ENCODE results near the gene GATAD1.
A peak's percentile ranks its signal among the peaks of the same experiment; 100 is the strongest.
"Not testable (repeated sequence)": the region's sequence is repeated elsewhere in the genome, so short reads cannot be mapped to it uniquely, and the experiment has no call there.

GATAD1 gene

GRCh38 chr7:92447345-92448204 lies at the start of gene GATAD1:
Gene GATAD1 (plus strand): TSS chr7:92447482. CDS start chr7:92447730, 248 bp downstream.
- peak; percentile 94 for DNase-seq

GRCh38 chr7:92397542-92397941 lies 49.7 kb upstream of the GATAD1 start:
- no peak for DNase-seq

- DNase-seq, result no peak
Measured at GRCh38 chr7:92400013-92400412, 47.3 kb upstream of the GATAD1 start.

GRCh38 chr7:92402920-92403759 lies 44.1 kb upstream of the GATAD1 start:
- no peak for DNase-seq

- no peak for DNase-seq
Measured at GRCh38 chr7:92403760-92404074, 43.6 kb upstream of the GATAD1 start.

- DNase-seq, result no peak
Measured at GRCh38 chr7:92404170-92404614, 43.1 kb upstream of the GATAD1 start.

- DNase-seq, result no peak
Measured at GRCh38 chr7:92409357-92409756, 37.9 kb upstream of the GATAD1 start.

GRCh38 chr7:92410162-92410561 lies 37.1 kb upstream of the GATAD1 start:
- not testable (repeated sequence) for DNase-seq

- DNase-seq, result no peak
Measured at GRCh38 chr7:92412745-92413144, 34.5 kb upstream of the GATAD1 start.

GRCh38 chr7:92413550-92413949 lies 33.7 kb upstream of the GATAD1 start:
- no peak for DNase-seq

GRCh38 chr7:92415225-92415624 lies 32.1 kb upstream of the GATAD1 start:
- no peak for DNase-seq

GRCh38 chr7:92417913-92418312 lies 29.4 kb upstream of the GATAD1 start:
- DNase-seq, result no peak

GRCh38 chr7:92421676-92422435 lies 25.4 kb upstream of the GATAD1 start:
- DNase-seq, result peak; percentile 67

GRCh38 chr7:92422926-92423325 lies 24.4 kb upstream of the GATAD1 start:
- no peak for DNase-seq

- DNase-seq, result no peak
Measured at GRCh38 chr7:92423710-92424131, 23.6 kb upstream of the GATAD1 start.

- DNase-seq, result no peak
Measured at GRCh38 chr7:92425311-92425947, 21.9 kb upstream of the GATAD1 start.

GRCh38 chr7:92427193-92427592 lies 20.1 kb upstream of the GATAD1 start:
- DNase-seq, result no peak

GRCh38 chr7:92432299-92432946 lies 14.9 kb upstream of the GATAD1 start:
- DNase-seq, result no peak

- no peak for DNase-seq
Measured at GRCh38 chr7:92433019-92433418, 14.3 kb upstream of the GATAD1 start.

- no peak for DNase-seq
Measured at GRCh38 chr7:92435542-92435941, 11.7 kb upstream of the GATAD1 start.

- DNase-seq, result no peak
Measured at GRCh38 chr7:92436612-92437445, 10.5 kb upstream of the GATAD1 start.

All from NCI-H1092 (cell line).